ENCODE measurements around the gene PAWR. TPM values are rescaled to one million over a fixed set of nuclear protein-coding genes. Genes with fewer than 3 reads are reported as not detected.

Gene PAWR
- total RNA-seq, 1 experiment from 2014 or later: 176 TPM

GRCh38 chr12:79677672-79678071 lies 13.1 kb downstream of the PAWR start:
- no CpG with 5 or more reads among the region's 2 CpGs for WGBS (ENCODE audit: extremely low coverage, insufficient read length, low lambda C conversion rate)
- no peak overlapping the region for H3K56ac ChIP-seq (ENCODE audit: insufficient read length, low read depth, low read length)

More at GRCh38 chr12:79677672-79678071, 13.1 kb downstream of the PAWR start:
- H3K36me3 Mint-ChIP-seq (ENCODE audit: insufficient read depth in 1 of 3, low read depth in 3 of 3): peaks cover 8 to 33% (median 22%) of the 10 kb centered on the region in 3 experiments
- no peak overlapping the region for H3K4me3 Mint-ChIP-seq
- Histone ChIP-seq H3K18ac (ENCODE audit: insufficient read length, low read depth, low read length) (no peak overlapping the region), H3K79me2 (ENCODE audit: insufficient read depth, low read length) (peaks cover 74% of the 10 kb centered on the region), H4K20me1 (ENCODE audit: control insufficient read depth, insufficient read depth, insufficient read length) (no peaks in the 10 kb centered on the region), H3K9me3 (ENCODE audit: control insufficient read depth, low read depth, low read length) (no peaks in the 10 kb centered on the region), H4K8ac (replicated peaks; ENCODE audit: insufficient read length, low read depth, low read length) (no peak overlapping the region), H4K91ac (ENCODE audit: insufficient read length, low read depth, low read length) (no peak overlapping the region), H3K4ac (ENCODE audit: low read depth, low read length) (no peak overlapping the region), H2BK12ac (ENCODE audit: insufficient read length, low read depth, low read length) (no peak overlapping the region), H2BK20ac (ENCODE audit: low read depth, low read length, poor library complexity, severe bottlenecking) (no peak overlapping the region), H3T11ph (ENCODE audit: low read length) (no peak overlapping the region), H3K4me2 (ENCODE audit: insufficient read depth, insufficient read length, low read length) (no peak overlapping the region), H2AK5ac (ENCODE audit: insufficient read length, low read length) (no peak overlapping the region), H3K9ac (ENCODE audit: extremely low read depth, insufficient read length, low read length) (no peak overlapping the region), H3K14ac (ENCODE audit: insufficient read depth, low read length) (no peak overlapping the region), H3K27ac (ENCODE audit: insufficient read length, low read depth, low read length) (no peak overlapping the region), H2BK5ac (ENCODE audit: insufficient read length, low read length) (no peak overlapping the region), H4K5ac (ENCODE audit: insufficient read length, low read depth, low read length) (no peak overlapping the region), H3K23me2 (ENCODE audit: insufficient read length, low read depth, low read length, poor library complexity, severe bottlenecking) (no peaks in the 10 kb centered on the region), H3K27me3 (ENCODE audit: insufficient read depth, low read length) (no peaks in the 10 kb centered on the region), H3K4me1 (ENCODE audit: insufficient read depth, low read length) (peaks cover 8% of the 10 kb centered on the region; the same call in 1 of the 2 replicates), H3K79me1 (ENCODE audit: insufficient read depth, low read depth, low read length, poor library complexity, severe bottlenecking) (no peaks in the 10 kb centered on the region), H3K23ac (ENCODE audit: insufficient read length, low read depth, low read length) (no peak overlapping the region), H2BK120ac (ENCODE audit: low read depth, low read length, poor library complexity, severe bottlenecking) (no peak overlapping the region), H2AFZ (ENCODE audit: low read length) (no peak overlapping the region), H2BK15ac (ENCODE audit: low read depth, low read length) (no peak overlapping the region)
- H3K4me1 Mint-ChIP-seq: peaks cover 71 to 74% of the 10 kb centered on the region in 2 experiments
- no peak for TF ChIP-seq CTCF (conservative IDR thresholded peaks at IDR 0.05)
- H3K27ac Mint-ChIP-seq: no peak overlapping the region
- DNase-seq: no peak
- peaks cover 0 to 8% of the 10 kb centered on the region in 2 experiments; a peak in 2 of 5 replicates for H3K9me3 Mint-ChIP-seq
- H3K27me3 Mint-ChIP-seq (ENCODE audit: low read depth): no peaks in the 10 kb centered on the region
